ENCODE results near the gene NEURL1B. TPM values are rescaled to one million over a fixed set of nuclear protein-coding genes. Genes with fewer than 3 reads are reported as not detected.

Gene NEURL1B
- total RNA-seq, 2 donors from 2014 or later: 9.9 to 12.2 TPM

GRCh38 chr5:172624996-172625964 lies 15.8 kb upstream of the NEURL1B start:
- DNase-seq: no peak

GRCh38 chr5:172626031-172626581 lies 15.0 kb upstream of the NEURL1B start:
- no peaks in the 10 kb centered on the region for H3K9me3 ChIP-seq
- H3K4me3 ChIP-seq: no peak overlapping the region
- no peak overlapping the region for H3K27ac ChIP-seq
- no peak for ATAC-seq
- DNase-seq: no peak
- TF ChIP-seq POLR2A (IDR thresholded peaks at IDR 0.05) (no peak), CTCF (IDR thresholded peaks at IDR 0.05) (no peak)
- intact Hi-C loops (cut with DNase I): no loop called here
- peaks cover 19% of the 10 kb centered on the region for H3K4me1 ChIP-seq
- no peaks in the 10 kb centered on the region for H3K27me3 ChIP-seq
- no peaks in the 10 kb centered on the region for H3K36me3 ChIP-seq (replicated peaks in 1 of 2; ENCODE audit: insufficient read depth in 1 of 2, low read depth in 2 of 2)
- 87 to 90% methylated on average over 7 to 8 of the region's 8 CpGs for WGBS, 2 donors

More at GRCh38 chr5:172624996-172625964, 15.8 kb upstream of the NEURL1B start:
- Histone ChIP-seq H3K9me3 (no peaks in the 10 kb centered on the region), H3K4me3 (no peak overlapping the region), H3K36me3 (replicated peaks in 1 of 2; ENCODE audit: insufficient read depth in 1 of 2, low read depth in 2 of 2) (no peaks in the 10 kb centered on the region), H3K4me1 (peaks cover 12% of the 10 kb centered on the region), H3K27me3 (no peaks in the 10 kb centered on the region), H3K27ac (no peak overlapping the region)
- intact Hi-C loops (cut with DNase I): no loop called here
- 75 to 80% methylated on average over 8 to 10 of the region's 10 CpGs for WGBS, 2 donors
- ATAC-seq: no peak
- TF ChIP-seq CTCF (IDR thresholded peaks at IDR 0.05) (no peak), POLR2A (IDR thresholded peaks at IDR 0.05) (no peak)

- no peak for TF ChIP-seq CTCF (IDR thresholded peaks at IDR 0.05)
- TF ChIP-seq POLR2A (IDR thresholded peaks at IDR 0.05): no peak
- no peak overlapping the region for H3K4me3 ChIP-seq
- no peaks in the 10 kb centered on the region for H3K9me3 ChIP-seq
- no peaks in the 10 kb centered on the region for H3K36me3 ChIP-seq (replicated peaks in 1 of 2; ENCODE audit: insufficient read depth in 1 of 2, low read depth in 2 of 2)
- WGBS, 2 donors: 54 to 66% methylated on average over 3 to 5 of the region's 5 CpGs
- peaks cover 15% of the 10 kb centered on the region for H3K4me1 ChIP-seq
- H3K27ac ChIP-seq: no peak overlapping the region
- no peaks in the 10 kb centered on the region for H3K27me3 ChIP-seq
- intact Hi-C loops (cut with DNase I): no loop called here
- DNase-seq (no peak), ATAC-seq (no peak)
Measured at GRCh38 chr5:172630082-172630481, 11.0 kb upstream of the NEURL1B start.

- H3K36me3 ChIP-seq (replicated peaks in 1 of 2; ENCODE audit: insufficient read depth in 1 of 2, low read depth in 2 of 2): no peaks in the 10 kb centered on the region
- TF ChIP-seq CTCF (IDR thresholded peaks at IDR 0.05): no peak
- no peak for TF ChIP-seq POLR2A (IDR thresholded peaks at IDR 0.05)
- H3K4me3 ChIP-seq: no peak overlapping the region
- ATAC-seq (no peak), DNase-seq (peak in 1 of 4 donors; percentile 50)
- H3K27ac ChIP-seq: no peak overlapping the region
- WGBS, 2 donors: 74 to 78% methylated on average over 4 to 6 of the region's 6 CpGs
- H3K9me3 ChIP-seq: no peaks in the 10 kb centered on the region
- intact Hi-C loops (cut with DNase I): no loop called here
- H3K27me3 ChIP-seq: no peaks in the 10 kb centered on the region
- H3K4me1 ChIP-seq: peaks cover 11% of the 10 kb centered on the region
Measured at GRCh38 chr5:172630482-172630881, 10.6 kb upstream of the NEURL1B start.

Measured in body of pancreas (tissue), 4 donors.